ENCODE data around the gene KIAA1143. TPM values are rescaled to one million over a fixed set of nuclear protein-coding genes. Genes with fewer than 3 reads are reported as not detected.

Gene KIAA1143
- total and polyA plus RNA-seq, 2 of the 13 experiments (the other 11 are each of a cell fraction or from before 2014, with no cell fraction given), result 9.9 to 27.2 TPM

DNA sequence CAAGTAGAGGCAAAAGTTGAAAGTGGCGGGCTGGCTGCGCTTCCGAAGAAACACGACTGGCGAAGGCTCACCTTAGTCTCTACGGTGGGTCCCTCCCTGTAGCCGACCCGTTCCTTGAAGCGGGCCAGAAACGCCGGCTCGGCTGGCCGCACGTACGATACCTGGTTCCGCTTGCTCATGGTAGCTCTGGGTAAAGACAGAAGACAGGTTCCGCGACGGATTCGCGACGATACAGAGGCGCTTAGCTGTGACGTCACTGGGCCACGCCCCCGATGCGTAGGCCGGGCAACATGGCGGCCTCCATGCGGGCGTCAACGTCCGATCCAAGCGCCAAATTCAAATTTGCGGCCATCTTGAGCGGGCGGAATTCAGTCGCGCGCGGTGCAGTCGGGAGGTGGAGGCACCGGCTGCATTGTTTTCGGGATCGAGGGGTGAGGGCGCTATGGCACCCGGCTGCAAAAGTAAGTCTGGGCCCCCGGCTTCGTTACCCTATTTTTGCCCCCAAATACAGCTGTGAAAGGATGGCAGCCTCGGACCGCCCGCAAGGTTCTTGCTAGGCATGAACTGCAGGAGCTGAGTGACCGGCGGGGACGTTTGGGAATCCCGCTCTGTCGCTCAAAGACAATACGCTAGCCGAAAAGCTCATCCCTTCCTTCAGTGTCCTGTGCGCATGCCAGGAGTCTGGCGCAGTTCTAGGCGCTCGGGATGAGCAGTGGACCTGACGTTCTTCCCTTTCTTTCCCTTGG is at the start of gene KIAA1143, which contains the start of gene KIF15 (continued):
- TF ChIP-seq KIAA2018 (CRISPR knock-in tag; IDR thresholded peaks at IDR 0.05; ENCODE audit: borderline replicate concordance) (no peak), SIX4 (CRISPR knock-in tag; IDR thresholded peaks at IDR 0.05) (0 out of 2 replicates have a peak, but pooled peaks have one; percentile 13), CC2D1A (CRISPR knock-in tag; IDR thresholded peaks at IDR 0.05) (0 out of 2 replicates have a peak, but pooled peaks have one; percentile 26), ZNF121 (CRISPR knock-in tag; IDR thresholded peaks at IDR 0.05) (no peak), TMF1 (CRISPR knock-in tag; IDR thresholded peaks at IDR 0.05; ENCODE audit: low read depth) (peak; percentile 95), ZNF235 (CRISPR knock-in tag; IDR thresholded peaks at IDR 0.05; ENCODE audit: borderline replicate concordance) (no peak), IKZF1 (IDR thresholded peaks at IDR 0.05) (no peak), ZFP36 (IDR thresholded peaks at IDR 0.05; ENCODE audit: borderline replicate concordance, low read depth, low read length, partially characterized antibody) (no peak), ZNF441 (CRISPR knock-in tag; IDR thresholded peaks at IDR 0.05; ENCODE audit: borderline replicate concordance) (peak; percentile 98), ZNF263 (CRISPR knock-in tag; IDR thresholded peaks at IDR 0.05) (peak; percentile 68; the same call in 1 of the 2 replicates), PTBP1 (IDR thresholded peaks at IDR 0.05; ENCODE audit: low read depth, low read length, poor library complexity, severe bottlenecking) (no peak)
- TF ChIP-seq, protein P1, sequence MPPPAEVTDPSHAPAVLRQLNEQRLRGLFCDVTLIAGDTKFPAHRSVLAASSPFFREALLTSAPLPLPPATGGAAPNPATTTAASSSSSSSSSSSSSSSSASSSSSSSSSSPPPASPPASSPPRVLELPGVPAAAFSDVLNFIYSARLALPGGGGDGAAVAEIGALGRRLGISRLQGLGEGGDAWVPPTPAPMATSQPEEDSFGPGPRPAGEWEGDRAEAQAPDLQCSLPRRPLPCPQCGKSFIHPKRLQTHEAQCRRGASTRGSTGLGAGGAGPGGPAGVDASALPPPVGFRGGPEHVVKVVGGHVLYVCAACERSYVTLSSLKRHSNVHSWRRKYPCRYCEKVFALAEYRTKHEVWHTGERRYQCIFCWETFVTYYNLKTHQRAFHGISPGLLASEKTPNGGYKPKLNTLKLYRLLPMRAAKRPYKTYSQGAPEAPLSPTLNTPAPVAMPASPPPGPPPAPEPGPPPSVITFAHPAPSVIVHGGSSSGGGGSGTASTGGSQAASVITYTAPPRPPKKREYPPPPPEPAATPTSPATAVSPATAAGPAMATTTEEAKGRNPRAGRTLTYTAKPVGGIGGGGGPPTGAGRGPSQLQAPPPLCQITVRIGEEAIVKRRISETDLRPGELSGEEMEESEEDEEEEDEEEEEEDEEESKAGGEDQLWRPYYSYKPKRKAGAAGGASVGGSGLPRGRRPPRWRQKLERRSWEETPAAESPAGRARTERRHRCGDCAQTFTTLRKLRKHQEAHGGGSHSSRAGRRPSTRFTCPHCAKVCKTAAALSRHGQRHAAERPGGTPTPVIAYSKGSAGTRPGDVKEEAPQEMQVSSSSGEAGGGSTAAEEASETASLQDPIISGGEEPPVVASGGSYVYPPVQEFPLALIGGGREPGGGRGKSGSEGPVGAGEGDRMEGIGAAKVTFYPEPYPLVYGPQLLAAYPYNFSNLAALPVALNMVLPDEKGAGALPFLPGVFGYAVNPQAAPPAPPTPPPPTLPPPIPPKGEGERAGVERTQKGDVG (CRISPR knock-in tag; IDR thresholded peaks at IDR 0.05; ENCODE audit: borderline replicate concordance), result peak; percentile 87; the same call in 1 of the 2 replicates
- TF ChIP-seq, protein P2, sequence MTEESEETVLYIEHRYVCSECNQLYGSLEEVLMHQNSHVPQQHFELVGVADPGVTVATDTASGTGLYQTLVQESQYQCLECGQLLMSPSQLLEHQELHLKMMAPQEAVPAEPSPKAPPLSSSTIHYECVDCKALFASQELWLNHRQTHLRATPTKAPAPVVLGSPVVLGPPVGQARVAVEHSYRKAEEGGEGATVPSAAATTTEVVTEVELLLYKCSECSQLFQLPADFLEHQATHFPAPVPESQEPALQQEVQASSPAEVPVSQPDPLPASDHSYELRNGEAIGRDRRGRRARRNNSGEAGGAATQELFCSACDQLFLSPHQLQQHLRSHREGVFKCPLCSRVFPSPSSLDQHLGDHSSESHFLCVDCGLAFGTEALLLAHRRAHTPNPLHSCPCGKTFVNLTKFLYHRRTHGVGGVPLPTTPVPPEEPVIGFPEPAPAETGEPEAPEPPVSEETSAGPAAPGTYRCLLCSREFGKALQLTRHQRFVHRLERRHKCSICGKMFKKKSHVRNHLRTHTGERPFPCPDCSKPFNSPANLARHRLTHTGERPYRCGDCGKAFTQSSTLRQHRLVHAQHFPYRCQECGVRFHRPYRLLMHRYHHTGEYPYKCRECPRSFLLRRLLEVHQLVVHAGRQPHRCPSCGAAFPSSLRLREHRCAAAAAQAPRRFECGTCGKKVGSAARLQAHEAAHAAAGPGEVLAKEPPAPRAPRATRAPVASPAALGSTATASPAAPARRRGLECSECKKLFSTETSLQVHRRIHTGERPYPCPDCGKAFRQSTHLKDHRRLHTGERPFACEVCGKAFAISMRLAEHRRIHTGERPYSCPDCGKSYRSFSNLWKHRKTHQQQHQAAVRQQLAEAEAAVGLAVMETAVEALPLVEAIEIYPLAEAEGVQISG (CRISPR knock-in tag; IDR thresholded peaks at IDR 0.05), result peak; percentile 99

All from HepG2 (cell line).